GM18867 (cell line): Measurements from ENCODE around the gene CORO7.
"Not testable (repeated sequence)": the region's sequence is repeated elsewhere in the genome, so short reads cannot be mapped to it uniquely, and the experiment has no call there.

Source experiments
- ATAC-seq: cut with Tn5 transposase; IDR thresholded peaks from one replicate; pipeline ENCODE4 v1.9.1; 2021; ENCODE audit warnings: mild to moderate bottlenecking, moderate library complexity; ENCODE audit not compliant: unreplicated experiment

Gene CORO7

DNA sequence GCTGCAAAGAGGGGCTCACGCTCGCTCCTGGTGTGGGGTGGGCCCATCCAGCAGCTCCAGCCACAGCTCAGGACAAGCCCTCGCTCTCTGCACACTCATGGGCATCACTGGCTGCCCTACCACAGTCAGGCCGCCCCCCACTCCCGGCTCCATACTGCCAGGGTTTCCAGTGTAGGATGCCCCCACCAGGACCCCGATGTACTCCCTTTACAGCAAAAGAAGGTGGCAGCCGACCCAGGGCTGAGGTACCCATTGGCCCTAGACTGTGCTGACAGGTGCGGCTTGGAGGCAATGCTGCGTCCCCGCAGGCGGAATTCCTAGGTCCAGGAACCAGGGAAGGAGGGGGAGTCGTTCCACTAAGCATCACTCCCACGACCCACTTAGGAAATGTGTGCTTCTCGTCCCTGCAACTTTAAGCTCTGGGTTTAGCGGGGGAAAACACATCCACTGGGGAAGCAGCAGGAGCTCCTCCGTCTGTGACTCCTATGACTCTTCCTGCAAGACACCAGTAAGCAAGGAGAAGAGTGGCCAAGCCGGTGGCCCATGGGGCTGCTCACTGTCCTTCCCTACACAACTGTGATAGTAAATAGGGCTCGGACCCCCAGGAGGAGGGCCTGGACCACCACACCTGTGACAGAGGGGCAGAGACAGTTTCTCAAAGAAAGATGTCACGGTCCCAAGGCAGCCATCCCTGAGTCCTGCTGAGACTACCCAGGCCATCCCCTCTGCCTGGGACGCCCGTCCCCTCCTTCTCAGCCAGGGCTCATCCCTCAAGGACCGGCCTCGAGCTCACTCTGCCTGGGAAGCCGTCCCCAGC lies 13.1 kb downstream of the CORO7 start:
- no peak for ATAC-seq

DNA sequence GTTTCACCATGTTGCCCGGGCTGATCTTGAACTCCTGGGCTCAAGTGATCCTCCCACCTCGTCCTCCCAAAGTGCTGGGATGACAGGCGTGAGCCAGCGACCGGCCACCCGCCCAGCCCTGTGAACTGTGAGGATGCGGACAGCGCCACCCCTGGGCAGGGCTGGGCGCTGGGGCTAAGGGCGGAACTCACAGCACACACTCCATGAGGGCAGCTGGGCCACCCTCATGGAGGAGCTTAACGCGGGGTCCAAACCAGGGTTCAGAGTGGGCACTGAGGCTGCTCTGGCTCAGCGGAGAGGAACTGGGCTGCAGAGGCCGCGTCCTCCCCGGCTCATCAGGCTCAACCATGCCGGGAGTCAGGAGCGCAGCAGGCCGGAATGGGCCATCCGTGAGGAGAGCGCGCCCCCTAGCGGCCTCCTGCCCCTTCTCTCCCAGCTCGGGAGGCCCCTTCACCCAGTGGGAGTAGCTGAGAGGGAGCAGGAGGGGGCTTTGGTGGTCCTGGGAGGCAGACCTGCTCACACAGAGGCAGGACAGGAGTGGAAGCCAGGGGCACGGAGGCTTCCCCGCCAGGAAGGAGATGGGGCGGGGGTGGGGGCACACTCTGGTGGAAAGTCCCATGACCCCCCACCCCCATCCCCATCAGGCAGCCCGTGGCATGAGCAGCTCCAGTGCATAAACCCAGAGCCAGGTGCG lies 13.8 kb downstream of the CORO7 start:
- no peak for ATAC-seq

DNA sequence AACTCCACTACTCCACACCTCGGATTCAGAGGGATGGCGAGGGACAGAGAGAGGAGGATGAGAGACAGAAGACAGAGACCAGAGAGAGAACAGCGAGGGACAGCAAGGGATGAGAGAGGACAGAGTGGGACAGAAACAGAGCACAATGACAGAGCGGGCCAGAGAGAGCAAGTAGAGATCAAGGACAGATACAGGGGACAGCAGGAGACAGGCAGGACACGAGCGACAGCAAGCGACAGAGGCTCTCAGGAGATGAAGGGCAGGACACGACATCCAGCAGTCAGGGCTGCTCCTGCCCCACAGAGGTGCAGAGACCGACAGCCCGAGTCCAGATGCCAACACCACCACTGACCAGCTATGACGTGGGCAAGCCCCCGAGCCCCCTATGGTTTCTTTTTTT lies 14.9 kb downstream of the CORO7 start:
- ATAC-seq, result no peak

DNA sequence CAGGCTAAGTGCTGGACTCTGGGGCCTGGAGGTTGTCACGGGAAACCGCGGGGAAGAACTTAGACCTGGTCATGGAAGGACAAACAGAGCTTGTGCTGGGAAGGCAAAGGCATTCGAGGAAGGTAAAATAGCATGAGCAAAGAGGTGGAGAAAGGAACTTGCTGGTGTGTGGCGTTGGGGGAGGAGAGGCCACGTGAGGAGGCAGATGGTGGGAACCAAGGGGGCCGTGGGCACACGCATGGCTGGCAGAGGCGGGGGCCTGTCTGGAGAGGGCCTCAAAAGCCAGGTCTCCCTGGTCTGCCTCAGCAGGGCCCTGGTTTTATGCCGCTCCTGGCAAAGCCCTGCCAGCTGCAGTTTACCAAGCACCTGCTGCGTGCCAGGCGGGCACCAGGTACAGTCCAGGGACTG lies 15.3 kb downstream of the CORO7 start:
- no peak for ATAC-seq

DNA sequence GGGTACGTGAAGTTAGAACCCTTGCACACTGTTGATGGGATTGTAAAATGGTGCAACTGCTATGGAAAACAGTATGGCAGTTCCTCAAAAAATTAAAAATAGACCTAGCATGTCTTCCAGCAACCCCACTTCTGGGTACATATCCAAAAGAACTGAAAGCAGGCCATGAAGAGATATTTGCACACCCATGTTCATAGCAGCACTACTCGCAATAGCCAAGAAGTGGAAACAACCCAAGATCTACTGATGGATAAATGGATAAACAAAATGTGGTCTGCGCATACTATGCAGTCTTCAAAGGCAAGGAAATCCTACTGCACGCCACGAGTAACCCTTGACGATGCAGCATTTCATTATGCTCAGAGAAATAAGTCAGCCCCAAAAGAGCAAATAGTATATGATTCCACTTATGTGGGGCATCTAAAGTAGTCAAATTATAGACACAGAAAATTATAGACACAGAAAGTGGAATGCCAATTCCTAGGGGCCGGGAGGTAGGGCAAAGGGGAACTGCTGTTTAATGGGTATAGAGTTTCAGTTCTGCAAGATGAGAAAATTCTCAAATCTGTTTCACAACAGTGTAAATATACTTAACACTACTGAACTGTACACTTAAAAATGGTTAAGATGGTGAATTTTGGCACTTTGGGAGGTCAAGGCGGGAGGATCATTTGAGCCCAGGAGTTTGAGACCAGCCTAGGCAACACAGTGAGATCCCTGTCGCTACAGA lies 17.2 kb downstream of the CORO7 start:
- no peak for ATAC-seq

DNA sequence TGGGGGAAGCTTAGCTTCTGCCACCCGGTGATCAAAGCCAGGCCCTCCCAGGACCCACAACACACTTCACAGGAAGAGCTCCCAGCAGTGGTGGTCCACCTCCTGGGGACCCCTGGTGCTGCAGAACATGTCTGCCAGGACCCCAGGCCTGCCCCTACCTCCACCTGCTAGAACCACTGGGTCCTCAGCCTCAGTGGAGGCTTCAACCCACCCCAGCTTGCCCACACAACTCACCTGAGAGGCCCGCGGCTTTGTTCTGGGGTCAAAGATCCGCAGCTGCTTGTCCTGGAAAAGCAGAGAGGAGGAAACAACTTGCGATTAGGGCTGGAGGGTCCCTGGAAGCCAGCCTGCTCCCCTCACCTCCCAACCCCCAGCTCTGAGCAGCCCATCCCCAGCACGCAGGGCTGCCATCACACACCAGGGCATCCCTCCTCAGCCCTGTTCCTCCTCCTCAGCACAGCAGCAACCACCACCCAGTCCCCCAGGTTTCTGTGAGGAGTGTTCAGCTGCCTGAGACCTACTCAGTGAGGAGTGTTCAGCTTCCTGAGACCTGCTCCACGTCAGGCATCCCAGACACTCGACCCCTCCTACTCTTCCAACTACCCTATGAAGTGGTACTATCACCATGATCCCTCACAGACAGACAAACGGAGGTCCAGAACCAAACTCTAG lies 21.2 kb downstream of the CORO7 start:
- no peak for ATAC-seq

DNA sequence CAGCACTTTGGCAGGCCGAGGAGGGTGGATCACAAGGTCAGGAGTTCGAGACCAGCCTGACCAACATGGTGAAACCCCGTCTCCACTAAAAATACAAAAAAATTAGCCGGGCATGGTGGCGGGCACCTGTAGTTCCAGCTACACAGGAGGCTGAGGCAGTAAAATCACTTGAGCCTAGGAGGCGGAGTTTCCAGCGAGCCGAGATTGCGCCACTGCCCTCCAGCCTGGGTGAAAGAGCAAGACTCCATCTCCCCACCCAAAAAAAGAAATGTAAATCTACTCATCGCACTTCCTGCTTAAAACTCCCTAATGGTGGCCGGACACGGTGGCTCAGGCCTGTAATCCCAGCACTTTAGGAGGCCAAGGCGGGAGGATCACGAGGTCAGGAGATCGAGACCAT lies 22.5 kb downstream of the CORO7 start:
- not testable (repeated sequence) for ATAC-seq

DNA sequence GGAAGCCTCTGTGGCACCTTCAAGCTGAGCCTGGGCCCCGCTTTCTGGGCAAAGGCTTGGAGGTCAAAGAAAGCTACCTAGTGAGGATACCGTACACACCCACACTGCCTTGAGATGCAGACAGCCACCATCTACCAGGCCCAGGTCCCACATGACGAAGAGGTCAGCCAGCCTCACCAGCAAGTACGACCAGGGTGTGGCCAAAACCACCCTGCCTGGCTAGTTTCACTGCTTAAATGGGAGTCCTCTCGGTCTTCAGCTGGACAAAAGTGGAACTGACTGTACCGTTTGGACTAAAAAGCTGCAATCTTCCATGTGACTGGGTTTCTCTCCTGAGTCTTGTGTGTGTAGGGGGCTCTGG lies 23.2 kb downstream of the CORO7 start:
- ATAC-seq, result no peak

DNA sequence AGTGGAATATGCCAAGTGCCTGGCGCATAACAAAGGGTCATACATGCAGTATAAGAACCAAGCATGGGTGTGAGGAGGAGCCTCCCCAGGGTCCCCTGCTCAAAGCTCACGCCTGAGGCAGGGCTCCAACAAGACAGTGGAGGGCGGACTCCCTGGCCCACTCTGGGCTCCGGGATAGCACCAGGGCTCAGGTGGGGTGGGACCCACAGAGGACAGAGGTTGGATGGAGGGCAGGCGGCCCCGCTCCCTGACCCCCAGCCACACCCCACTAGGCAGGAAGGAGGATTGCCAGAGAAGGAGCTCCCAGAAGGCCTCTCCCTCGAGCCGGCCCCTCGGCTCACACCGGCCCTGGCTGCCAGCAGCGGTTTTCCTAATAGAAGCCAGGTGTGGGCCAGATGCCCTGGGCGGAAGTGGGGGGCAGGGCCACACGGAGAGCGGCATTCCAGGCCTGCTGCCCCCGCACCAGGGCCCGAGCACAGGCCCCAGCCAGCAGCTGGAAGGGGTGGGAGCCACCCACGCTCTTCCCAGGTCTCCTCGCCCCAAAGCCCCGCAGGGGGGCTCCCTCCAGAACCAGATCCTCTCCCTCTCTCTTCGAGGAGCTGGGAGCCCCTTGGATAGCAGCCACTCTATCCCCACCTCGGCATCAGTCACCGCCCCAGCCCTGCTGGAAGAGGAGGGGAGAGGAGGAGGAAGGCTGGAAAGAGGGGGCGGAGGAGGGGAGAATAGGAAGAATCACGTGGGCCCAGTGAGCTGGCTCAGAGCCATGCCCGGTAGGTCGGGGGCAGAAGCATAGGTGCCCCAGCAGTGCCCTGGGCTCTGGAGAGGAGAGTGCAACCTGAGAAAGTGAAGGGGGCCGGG lies 23.8 kb downstream of the CORO7 start:
- no peak for ATAC-seq

DNA sequence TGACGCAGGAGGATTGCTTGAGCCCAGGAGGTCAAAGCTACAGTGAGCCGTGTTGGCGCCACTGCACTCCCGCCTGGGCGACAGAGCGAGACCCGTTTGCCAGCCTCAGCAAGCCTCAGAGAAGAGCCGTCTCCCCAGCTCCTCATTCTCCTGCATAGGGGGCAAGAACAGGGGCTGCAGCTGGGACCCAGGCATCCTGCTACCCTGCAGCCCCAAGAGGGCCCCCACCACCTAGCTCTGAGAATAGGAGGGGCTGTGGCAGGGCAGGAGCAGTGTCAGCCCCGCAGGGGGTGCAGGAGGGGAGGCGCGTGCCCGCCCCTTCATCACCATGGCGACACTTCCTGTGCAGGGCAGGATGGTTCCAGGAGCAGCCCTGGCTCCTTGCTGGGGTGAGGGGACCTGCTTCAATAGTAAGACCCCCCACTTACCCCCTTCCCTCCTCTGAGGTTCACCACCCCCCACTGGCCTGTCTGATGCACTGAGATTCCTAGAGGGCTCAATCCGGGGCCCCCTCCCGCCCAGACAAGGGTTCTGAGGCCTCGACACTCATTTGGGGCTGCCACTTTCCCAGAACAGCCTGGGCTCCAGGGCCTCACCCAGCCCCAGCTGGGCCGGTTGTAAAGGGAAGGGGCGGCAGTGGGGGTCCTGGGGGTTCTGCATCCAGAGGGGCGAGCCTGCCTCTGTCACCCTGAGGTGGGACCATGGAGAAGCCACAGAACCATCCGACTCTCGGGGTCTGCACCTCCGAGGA lies 24.6 kb downstream of the CORO7 start:
- ATAC-seq, result no peak

DNA sequence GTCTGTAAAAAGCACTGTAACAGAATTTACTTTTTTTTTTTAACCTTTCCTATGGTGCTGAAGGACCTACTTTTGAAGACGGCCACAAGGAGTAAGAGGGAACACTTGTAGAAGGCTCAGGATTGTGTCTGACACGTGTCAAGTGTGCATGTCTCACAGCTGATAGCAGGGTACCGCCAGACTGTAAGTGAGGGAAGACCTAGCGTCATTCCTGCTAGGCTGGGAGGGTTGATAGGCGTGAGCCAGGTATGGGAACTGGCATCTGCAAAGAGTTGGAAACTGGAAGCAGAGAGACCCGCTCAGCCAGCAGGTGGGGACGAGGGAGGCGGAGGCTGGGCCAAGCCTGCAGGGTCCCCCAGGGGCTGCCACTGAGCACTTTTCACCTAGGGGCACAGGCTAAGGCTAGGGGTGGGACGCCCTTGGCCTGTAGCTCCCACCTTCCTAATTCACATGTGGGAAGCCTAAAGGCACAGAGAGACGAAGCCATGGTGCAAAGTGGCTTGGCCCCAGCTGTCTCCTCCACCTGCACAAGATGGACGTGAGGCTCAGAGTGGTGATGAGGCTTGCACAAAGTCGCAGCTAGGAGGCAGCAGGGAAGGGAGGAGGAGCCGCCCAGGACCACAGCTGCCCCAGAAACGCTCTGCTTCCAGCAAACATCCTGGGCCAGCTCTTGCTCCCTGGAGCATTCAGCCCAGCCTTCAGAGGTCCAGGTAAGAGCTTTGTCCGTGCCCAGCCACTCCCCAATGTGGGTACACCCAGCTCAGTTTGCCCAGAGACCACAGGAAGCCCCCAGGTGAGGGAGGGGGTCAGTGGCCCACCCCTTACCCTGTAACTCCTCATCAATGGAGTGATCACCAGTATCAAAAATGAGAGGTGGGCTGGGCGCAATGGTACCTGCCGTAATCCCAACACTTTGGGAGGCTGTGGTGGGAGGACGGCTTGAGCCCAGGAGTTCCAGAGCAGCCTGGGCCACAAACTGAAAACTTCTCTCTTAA lies 25.8 kb downstream of the CORO7 start:
- no peak for ATAC-seq

DNA sequence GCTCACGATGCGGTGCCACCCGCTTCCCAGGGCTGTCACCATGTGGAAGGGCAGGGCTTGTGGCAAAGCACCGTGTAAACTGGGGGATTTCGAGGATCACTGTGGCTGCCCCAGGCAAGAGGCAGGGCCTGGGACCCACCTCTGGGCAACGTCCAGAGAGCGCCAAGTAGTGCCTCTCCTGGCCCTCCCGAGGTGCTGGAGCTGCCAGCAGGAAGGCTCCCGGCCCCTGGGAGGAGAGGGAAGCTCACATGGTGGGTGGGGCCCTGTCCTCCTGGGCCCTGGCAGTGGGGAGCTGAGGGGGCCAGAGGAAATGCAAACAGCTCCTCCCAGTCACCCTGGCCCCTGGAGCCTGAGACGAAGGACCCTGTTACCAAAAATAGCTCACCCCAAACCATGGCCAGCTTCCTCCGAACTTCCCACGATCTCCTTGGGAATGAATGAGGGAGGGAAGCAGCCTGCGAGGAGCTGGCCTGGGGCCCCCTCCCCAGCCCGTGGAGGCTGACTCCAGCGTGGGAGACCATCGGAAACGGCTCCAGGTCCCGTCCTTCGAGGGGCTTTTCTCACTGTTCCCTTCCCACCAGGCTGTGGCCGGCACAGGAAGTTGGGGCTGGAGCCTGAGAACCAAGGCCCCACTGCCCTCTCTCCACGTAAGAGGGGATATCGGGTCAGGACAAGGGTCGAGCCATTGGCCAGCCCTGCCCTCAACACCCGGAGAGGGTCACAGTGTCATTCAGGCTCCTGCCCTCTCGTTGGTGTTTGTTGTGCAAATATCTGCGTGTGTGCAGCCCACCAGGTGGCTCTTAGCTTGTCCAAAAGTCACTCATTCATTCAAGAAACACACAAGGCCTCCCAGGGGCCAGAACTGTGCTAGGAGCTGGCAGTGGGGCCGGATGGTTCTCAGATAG lies 27.1 kb downstream of the CORO7 start:
- ATAC-seq, result no peak

DNA sequence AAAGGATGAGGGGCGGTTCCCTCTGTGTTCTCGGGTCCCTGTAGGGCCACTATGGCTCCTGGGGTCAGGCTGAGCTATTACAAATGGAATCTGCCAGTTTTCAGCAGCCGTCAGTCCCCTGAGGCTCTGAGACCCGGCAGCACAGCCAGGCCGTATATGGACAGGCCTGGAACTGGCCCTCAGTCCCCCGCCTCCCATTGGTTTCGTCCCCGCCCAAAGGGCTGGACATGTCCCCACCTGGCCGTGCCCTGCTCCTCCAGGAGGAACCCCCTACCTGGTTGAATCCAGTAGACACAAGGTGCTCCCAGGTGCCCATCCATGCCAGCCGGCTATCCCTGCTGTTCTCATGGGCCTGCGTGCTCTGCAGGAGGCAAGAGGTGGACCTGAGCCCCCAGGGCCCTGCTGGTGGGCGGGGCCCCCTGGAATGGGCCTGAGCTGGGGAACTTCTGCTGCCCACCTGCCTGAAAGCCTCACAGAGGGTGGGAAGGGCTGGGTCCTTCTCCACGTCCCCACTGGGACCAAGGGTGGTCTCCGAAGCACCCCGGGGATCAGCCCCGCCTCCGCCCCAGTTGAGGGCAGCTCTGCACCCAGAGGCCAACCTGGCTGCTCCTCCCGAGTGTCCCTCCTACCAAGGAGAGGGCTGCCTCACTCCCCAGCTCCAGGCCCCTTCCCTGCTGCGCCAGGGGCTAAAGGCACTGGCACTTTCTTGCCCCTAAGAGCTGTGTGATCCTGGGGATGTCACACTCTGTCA lies 27.9 kb downstream of the CORO7 start:
- no peak for ATAC-seq

DNA sequence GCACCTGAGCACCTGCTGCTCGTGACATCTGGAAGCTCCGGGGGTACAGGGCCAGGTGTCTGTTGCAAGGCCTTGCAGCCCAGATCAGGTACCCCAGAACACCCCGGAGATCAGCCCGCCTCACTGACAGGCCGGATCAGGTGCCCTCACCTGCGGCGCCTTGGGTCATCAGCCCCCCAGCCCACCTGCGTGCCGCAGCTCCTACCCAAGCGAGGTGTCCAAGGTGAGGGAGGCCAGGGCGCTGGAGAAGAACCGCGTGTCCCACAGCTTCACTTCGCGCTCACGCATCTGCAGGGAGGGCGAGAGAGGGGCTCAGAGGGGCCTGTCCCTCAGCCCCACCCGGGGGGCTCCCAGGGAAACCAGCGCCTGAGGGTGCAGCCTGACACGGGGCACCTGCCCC lies 28.6 kb downstream of the CORO7 start:
- ATAC-seq, result no peak

DNA sequence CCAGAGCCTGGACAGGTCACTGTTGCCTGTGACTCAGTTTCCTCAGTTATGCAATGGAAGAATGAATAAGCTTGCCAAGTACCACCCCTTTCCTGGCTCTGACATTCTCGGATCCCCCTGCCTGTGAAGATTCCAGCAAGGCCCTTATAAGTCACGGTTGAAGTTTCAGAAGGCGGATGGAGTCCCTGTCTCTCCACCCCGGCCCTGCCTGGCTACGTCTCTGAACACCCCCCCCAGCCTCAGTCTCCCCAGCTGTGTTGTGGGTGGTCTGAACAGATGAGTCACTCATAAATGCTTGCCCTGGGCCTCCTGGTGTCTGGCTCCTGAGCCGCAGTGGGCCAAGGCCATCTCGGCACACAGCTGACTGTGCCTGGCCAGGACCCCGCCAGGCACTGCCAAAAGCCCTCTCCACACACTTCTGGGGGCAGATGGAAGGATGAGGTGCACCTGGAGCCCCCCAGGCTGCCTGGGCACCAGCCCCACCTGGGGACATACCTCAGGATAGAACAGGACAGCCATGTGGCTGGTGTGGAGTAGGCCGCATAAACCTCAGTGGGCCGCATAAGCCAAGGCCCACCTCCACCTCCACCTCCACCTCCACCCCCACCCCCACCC lies 29.3 kb downstream of the CORO7 start:
- ATAC-seq, result no peak

DNA sequence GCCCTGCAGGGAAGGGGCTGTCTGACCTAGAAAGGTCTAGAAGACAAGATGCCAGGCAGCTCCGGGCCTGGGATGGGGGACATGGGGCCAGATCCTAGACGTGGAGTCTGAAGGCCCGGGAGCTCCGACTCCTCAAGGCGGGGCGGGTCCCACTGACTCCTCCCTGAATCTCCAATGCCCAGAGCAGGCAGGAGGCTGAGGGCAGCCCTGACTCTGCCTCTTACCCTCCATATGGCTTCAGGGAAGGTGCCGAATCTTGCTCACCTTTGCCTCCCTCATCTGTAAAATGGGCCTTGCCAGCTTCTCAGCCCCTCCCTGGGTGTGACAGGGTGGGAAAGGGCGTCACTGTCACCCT lies 30.0 kb downstream of the CORO7 start:
- ATAC-seq, result no peak
